ENCODE measurements around the gene FIBCD1. TPM values are rescaled to one million over a fixed set of nuclear protein-coding genes. Genes with fewer than 3 reads are reported as not detected.

FIBCD1 gene
- total RNA-seq, 1 experiment from 2014 or later: 7.1 TPM

- H4K5ac ChIP-seq (ENCODE audit: insufficient read length, low read depth, low read length): no peak overlapping the region
- no peak overlapping the region for H2AFZ ChIP-seq (ENCODE audit: low read length)
- H4K20me1 ChIP-seq (ENCODE audit: control insufficient read depth, insufficient read depth, insufficient read length): no peaks in the 10 kb centered on the region
- no peaks in the 10 kb centered on the region for H3K79me2 ChIP-seq (ENCODE audit: insufficient read depth, low read length)
- TF ChIP-seq CTCF (conservative IDR thresholded peaks at IDR 0.05): no peak
- Mint-ChIP-seq H3K4me1 (peaks cover 15 to 25% of the 10 kb centered on the region in 2 experiments), H3K36me3 (ENCODE audit: insufficient read depth in 1 of 3, low read depth in 3 of 3) (no peaks in the 10 kb centered on the region), H3K27me3 (ENCODE audit: low read depth) (peaks cover 57% of the 10 kb centered on the region), H3K4me3 (no peak overlapping the region; a peak in 1 of 5 replicates), H3K9me3 (peaks cover 0 to under 1% of the 10 kb centered on the region in 2 experiments; a peak in 1 of 5 replicates), H3K27ac (no peak overlapping the region)
- no peak overlapping the region for H3K4ac ChIP-seq (ENCODE audit: low read depth, low read length)
- no peak overlapping the region for H3K18ac ChIP-seq (ENCODE audit: insufficient read length, low read depth, low read length)
- H3K27me3 ChIP-seq (ENCODE audit: insufficient read depth, low read length): peaks cover 7% of the 10 kb centered on the region; the same call in 1 of the 2 replicates
- no CpG with 5 or more reads among the region's 14 CpGs for WGBS (ENCODE audit: extremely low coverage, insufficient read length, low lambda C conversion rate)
- no peak overlapping the region for H4K8ac ChIP-seq (replicated peaks; ENCODE audit: insufficient read length, low read depth, low read length)
- no peaks in the 10 kb centered on the region for H3K79me1 ChIP-seq (ENCODE audit: insufficient read depth, low read depth, low read length, poor library complexity, severe bottlenecking)
- no peak overlapping the region for H2BK12ac ChIP-seq (ENCODE audit: insufficient read length, low read depth, low read length)
- peaks cover 9% of the 10 kb centered on the region for H3K23me2 ChIP-seq (ENCODE audit: insufficient read length, low read depth, low read length, poor library complexity, severe bottlenecking)
- no peaks in the 10 kb centered on the region for H3K9me3 ChIP-seq (ENCODE audit: control insufficient read depth, low read depth, low read length)
- H3K9ac ChIP-seq (ENCODE audit: extremely low read depth, insufficient read length, low read length): no peak overlapping the region
- DNase-seq: no peak
- H2BK5ac ChIP-seq (ENCODE audit: insufficient read length, low read length): no peak overlapping the region
- H3K14ac ChIP-seq (ENCODE audit: insufficient read depth, low read length): no peak overlapping the region
- H2BK120ac ChIP-seq (ENCODE audit: low read depth, low read length, poor library complexity, severe bottlenecking): no peak overlapping the region
- H3K4me1 ChIP-seq (ENCODE audit: insufficient read depth, low read length): no peaks in the 10 kb centered on the region
- no peak overlapping the region for H4K91ac ChIP-seq (ENCODE audit: insufficient read length, low read depth, low read length)
- no peak overlapping the region for H3K27ac ChIP-seq (ENCODE audit: insufficient read length, low read depth, low read length)
- no peak overlapping the region for H3K4me2 ChIP-seq (ENCODE audit: insufficient read depth, insufficient read length, low read length)
- H2AK5ac ChIP-seq (ENCODE audit: insufficient read length, low read length): no peak overlapping the region
- no peak overlapping the region for H2BK20ac ChIP-seq (ENCODE audit: low read depth, low read length, poor library complexity, severe bottlenecking)
- H3T11ph ChIP-seq (ENCODE audit: low read length): no peak overlapping the region
- H2BK15ac ChIP-seq (ENCODE audit: low read depth, low read length): no peak overlapping the region
- no peak overlapping the region for H3K56ac ChIP-seq (ENCODE audit: insufficient read length, low read depth, low read length)
- H3K23ac ChIP-seq (ENCODE audit: insufficient read length, low read depth, low read length): no peak overlapping the region
These were observed 4.7 kb upstream of the FIBCD1 start for GRCh38 chr9:130943777-130944176.

Measured in H9 (cell line).